ENCODE results near the gene XYLB. TPM values are rescaled to one million over a fixed set of nuclear protein-coding genes. Genes with fewer than 3 reads are reported as not detected.

The XYLB gene
- total RNA-seq, 4 donors from 2014 or later, result 0.76 to 3.4 (median 1.6) TPM

- no peak for DNase-seq (ENCODE audit: low spot score in 2 of 2)
- TF ChIP-seq EP300 (IDR thresholded peaks at IDR 0.05), result no peak
- H3K36me3 ChIP-seq, result no peaks in the 10 kb centered on the region
- no peaks in the 10 kb centered on the region for H3K9me3 ChIP-seq
- H3K4me3 ChIP-seq, result no peak overlapping the region
- no peaks in the 10 kb centered on the region for H3K4me1 ChIP-seq
- no peak overlapping the region for H3K27ac ChIP-seq
- H3K27me3 ChIP-seq, result no peaks in the 10 kb centered on the region
- 95% methylated on average over 4 of the region's 5 CpGs for WGBS
Observed at GRCh38 chr3:38313263-38313662, 33.3 kb upstream of the XYLB start.

DNA sequence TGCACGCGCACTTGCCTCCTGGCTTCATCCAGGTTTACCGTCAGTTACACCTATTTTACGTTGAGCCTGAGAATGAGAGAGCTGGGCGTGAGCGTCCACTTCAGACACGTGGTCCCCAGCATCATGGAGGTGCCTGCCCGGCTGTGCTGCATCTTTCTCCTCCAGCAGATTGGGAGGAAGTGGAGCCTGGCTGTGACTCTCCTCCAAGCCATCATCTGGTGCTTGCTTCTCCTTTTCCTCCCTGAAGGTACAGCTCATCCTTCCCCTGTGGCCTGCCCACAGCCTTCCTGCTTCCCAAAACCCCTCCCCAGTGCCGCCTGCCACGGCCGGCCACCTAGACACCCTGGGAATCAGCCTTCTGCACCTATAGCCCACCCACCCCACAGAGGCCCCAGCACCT, 32.9 kb upstream of the XYLB start:
- TF ChIP-seq EP300 (IDR thresholded peaks at IDR 0.05) (no peak), POLR2A (IDR thresholded peaks at IDR 0.05) (no peak), POLR2AphosphoS5 (IDR thresholded peaks at IDR 0.05) (no peak), CTCF (IDR thresholded peaks at IDR 0.05) (no peak)
- Histone ChIP-seq H3K27ac (no peak overlapping the region), H3K27me3 (no peaks in the 10 kb centered on the region), H3K36me3 (no peaks in the 10 kb centered on the region), H3K4me1 (no peaks in the 10 kb centered on the region), H3K4me3 (no peak overlapping the region), H3K9me3 (no peaks in the 10 kb centered on the region)
- no peak for DNase-seq (ENCODE audit: low spot score in 2 of 2)
- WGBS, result 87% methylated on average over 11 of the region's 11 CpGs

DNA sequence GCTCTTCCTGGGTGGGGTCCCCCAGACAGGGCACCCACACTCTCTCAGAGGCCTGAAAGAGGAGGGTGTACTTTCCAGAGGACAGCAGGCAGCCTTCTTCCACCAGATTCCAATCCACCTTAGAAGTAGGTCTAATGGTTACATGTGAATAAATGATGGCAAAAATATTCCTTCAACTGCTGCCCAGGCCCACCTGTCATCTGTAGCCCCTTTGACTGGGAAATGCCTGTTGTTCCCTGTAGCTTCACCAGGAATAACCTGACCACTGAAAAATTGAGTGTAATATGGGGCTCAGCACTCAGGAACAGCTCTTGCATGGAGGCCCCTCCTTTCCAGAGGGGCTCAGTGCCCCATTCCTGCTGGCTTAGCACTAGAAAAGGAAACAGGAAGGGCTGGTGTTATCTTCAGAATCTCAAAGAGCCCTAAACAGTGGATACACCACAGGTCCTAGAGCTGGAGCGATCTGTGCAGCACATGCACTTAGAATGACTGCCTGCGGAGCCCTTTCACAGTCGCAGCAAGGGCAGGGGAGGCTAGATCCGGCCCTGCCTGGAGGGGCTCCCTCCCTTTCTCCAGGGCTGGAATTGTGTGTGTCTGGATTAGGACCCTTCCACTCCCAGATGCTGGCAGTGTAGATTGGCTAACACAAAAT, 32.3 kb upstream of the XYLB start:
- Histone ChIP-seq H3K36me3 (no peaks in the 10 kb centered on the region), H3K4me3 (no peak overlapping the region), H3K27ac (no peak overlapping the region), H3K9me3 (no peaks in the 10 kb centered on the region), H3K4me1 (no peaks in the 10 kb centered on the region), H3K27me3 (no peaks in the 10 kb centered on the region)
- no peak for DNase-seq (ENCODE audit: low spot score in 2 of 2)
- 59% methylated on average over 4 of the region's 4 CpGs for WGBS
- TF ChIP-seq POLR2AphosphoS5 (IDR thresholded peaks at IDR 0.05), result no peak
- no peak for TF ChIP-seq EP300 (IDR thresholded peaks at IDR 0.05)
- no peak for TF ChIP-seq POLR2A (IDR thresholded peaks at IDR 0.05)
- TF ChIP-seq CTCF (IDR thresholded peaks at IDR 0.05), result no peak

DNA sequence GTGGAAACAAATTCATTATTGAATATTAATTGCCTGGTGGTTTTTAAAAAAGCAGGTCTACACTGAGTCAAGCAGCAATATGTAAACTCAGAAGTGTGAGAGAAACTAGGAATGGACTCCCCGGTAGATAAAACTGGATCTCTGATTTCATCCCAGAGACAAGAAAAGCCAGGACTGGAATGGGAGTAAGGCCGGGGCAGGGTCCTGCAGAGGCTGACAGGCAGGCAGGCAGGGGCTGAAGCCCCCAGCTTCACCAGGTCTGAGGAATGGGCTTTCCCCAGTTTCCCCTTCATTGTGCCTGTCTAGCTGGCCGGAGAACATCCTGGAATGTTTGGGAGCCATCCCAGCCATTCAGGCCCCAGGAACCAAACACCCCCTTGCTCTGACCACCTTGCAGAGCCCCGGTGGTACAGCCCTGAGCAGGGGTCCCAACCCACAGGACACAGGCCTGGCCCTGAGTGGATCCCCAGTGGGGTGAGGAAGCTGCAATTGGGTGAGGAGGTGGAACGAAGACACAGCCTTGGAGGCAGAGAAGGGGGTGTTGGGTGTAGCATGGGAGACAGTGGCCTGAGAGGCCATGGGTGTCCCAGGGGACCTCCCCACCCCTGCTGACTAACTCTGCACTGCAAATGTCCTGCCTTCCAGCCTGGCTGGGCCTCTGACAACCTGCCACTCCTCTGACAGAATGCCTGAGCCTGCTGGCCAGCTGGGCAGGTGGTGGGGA, 31.7 kb upstream of the XYLB start:
- no peak overlapping the region for H3K27ac ChIP-seq
- TF ChIP-seq EP300 (IDR thresholded peaks at IDR 0.05) (no peak), POLR2AphosphoS5 (IDR thresholded peaks at IDR 0.05) (no peak), CTCF (IDR thresholded peaks at IDR 0.05) (no peak), POLR2A (IDR thresholded peaks at IDR 0.05) (no peak)
- DNase-seq (ENCODE audit: low spot score in 2 of 2), result no peak
- no peaks in the 10 kb centered on the region for H3K27me3 ChIP-seq
- H3K36me3 ChIP-seq, result no peaks in the 10 kb centered on the region
- WGBS, result 74% methylated on average over 4 of the region's 5 CpGs
- no peak overlapping the region for H3K4me3 ChIP-seq
- no peaks in the 10 kb centered on the region for H3K4me1 ChIP-seq
- H3K9me3 ChIP-seq, result no peaks in the 10 kb centered on the region

- Histone ChIP-seq H3K27ac (no peak overlapping the region), H3K4me3 (no peak overlapping the region), H3K4me1 (no peaks in the 10 kb centered on the region), H3K9me3 (no peaks in the 10 kb centered on the region), H3K27me3 (no peaks in the 10 kb centered on the region), H3K36me3 (no peaks in the 10 kb centered on the region)
- no peak for TF ChIP-seq EP300 (IDR thresholded peaks at IDR 0.05)
- TF ChIP-seq CTCF (IDR thresholded peaks at IDR 0.05), result no peak
- no peak for DNase-seq (ENCODE audit: low spot score in 2 of 2)
- WGBS, result 90% methylated on average over 8 of the region's 10 CpGs
Observed at GRCh38 chr3:38315488-38316230, 30.9 kb upstream of the XYLB start.

All from suprapubic skin (tissue), 4 donors.